IPS-11a (cell line): Measurements from ENCODE around the gene CIPC.

Experiments
- H3K4me3 ChIP-seq: one replicate; pipeline ENCODE4 v1.5.1; 2013; ENCODE audit warnings: low read depth, low read length, control low read depth

The CIPC gene

DNA sequence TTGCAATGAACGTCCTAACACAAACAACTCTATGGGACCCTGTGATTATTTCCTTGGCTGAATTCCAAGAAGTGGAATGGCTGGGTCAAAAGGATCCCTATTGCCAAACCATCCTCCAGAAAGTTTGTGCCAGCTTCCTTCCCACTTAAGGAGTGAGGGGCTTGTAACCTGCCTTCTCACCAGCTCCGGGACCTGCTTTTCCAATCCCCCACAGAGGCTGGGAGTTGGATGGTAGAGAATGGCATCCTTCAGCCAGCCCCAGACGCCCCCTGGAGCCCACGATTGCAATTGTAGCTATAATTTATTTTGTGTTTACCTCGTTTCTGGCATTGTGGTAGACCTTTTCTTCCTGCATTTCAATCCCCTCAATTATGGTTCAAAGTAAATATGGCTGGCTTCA lies 53.2 kb downstream of the CIPC start:
- no peak overlapping the region for H3K4me3 ChIP-seq

- no peak overlapping the region for H3K4me3 ChIP-seq
These were observed 54.0 kb downstream of the CIPC start for GRCh38 chr14:77151918-77152588.

DNA sequence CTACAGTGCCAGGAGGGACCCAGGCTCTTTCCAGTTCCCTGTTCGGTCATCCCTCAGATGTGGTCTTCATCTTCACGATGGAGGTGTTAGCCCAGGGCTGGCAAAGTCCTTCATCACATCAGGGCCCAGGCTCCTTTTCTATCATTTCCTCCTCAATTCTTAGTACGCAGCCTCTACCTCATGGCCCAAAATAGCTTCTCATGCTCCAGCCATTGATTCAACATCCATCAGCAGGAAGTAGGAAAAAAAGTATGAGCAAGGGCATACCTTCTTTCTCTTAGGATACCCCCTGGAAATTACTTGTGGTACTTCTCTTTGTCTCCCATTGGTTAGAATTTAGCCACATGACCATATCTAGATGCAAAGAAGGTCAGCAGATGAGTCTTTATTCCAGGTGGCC lies 55.7 kb downstream of the CIPC start:
- H3K4me3 ChIP-seq, result no peak overlapping the region

DNA sequence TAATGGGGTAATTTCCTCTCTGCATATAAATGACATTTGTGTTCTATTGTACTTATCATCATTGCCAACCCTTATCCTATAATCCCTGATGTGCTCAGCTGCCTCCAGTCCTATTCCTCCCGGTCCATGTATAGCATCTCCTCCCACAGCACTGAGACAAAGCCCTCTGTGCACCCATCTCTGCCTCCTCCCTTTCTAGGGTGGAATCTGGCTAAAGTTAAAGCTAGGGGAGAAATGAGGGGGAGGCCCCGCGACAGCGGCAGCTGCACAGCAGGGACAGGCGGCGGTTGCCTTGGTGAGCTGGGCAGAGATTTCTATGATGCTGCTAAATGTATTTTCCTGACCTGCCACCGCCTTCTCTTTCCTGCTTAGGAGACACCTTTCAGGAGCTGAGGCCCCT lies 56.4 kb downstream of the CIPC start:
- no peak overlapping the region for H3K4me3 ChIP-seq

DNA sequence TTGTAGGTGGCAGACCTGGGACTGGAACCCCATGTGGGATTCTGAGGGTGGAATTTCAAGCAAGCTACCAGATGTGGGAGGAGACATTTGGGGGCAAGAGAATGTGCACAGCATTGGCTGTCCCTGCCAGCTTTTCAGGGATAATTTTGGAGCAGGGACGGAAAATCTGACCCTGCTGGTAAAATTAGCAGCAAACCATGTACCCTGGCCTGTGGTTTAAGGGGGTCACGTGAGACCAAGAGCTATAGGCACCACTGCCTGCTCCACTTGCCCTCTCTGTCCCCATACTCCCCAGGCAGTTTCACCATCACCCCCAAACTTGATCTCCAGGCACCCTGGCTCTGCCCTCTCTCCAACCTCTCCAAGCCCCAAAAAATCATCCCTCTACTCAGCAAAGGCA lies 57.0 kb downstream of the CIPC start:
- H3K4me3 ChIP-seq, result no peak overlapping the region

GRCh38 chr14:77157740-77158139 lies 59.7 kb downstream of the CIPC start:
- no peak overlapping the region for H3K4me3 ChIP-seq

GRCh38 chr14:77158175-77158881 lies 60.3 kb downstream of the CIPC start:
- no peak overlapping the region for H3K4me3 ChIP-seq

DNA sequence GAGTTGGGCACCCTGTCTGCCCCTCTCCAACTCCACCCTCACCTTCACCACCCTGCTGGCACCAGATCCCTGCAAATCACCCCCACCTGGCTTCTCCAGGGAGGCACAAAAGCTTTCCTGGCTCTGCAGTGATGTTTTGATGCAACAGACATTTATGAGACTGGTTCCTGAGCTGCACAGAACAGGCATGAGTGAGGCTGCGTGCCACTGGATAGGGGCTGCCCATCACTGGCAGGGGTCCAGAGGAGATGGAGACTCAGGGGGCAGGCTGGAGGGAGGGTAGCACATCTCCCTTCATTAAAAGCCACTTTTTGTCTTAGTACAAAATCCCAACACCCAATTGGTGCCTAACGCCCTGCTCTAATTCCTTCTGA lies 60.8 kb downstream of the CIPC start:
- H3K4me3 ChIP-seq, result no peak overlapping the region

DNA sequence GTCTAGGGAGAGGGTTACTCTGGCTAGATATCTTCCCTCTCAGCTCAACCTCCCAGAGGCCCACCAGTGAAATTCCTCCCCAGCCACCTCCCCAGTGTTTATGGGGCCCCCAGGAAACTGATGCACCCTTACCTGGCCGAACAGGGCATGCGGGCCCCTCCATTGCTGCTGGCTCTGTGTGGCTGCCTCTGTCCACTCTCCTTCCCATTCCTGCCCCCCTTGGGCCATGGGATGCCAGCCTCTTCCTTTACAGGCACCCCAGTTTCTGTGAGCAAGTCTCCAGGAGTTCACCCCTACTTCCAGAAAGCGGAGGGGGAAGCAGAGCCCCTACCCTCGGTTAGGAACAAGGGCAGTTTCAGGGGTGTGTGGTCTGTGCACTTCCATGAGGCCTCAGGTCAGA lies 63.0 kb downstream of the CIPC start:
- H3K4me3 ChIP-seq, result no peak overlapping the region
